Measurements from ENCODE around the gene OSTN. TPM values are rescaled to one million over a fixed set of nuclear protein-coding genes. Genes with fewer than 3 reads are reported as not detected.

OSTN gene
- total RNA-seq, 2 experiments from 2014 or later, result not detected

GRCh38 chr3:191255156-191255555, 56.1 kb downstream of the OSTN start:
- CTCF ChIA-PET, result no interaction called here
- no peaks in the 10 kb centered on the region for H3K27me3 Mint-ChIP-seq
- no peaks in the 10 kb centered on the region for H3K9me3 ChIP-seq (ENCODE audit: control insufficient read depth in 1 of 2, insufficient read depth in 1 of 2, low read length in 2 of 2)
- H3K36me3 Mint-ChIP-seq (ENCODE audit: low read depth), result no peaks in the 10 kb centered on the region
- ATAC-seq (ENCODE audit: poor library complexity) (no peak), DNase-seq (no peak)
- no peaks in the 10 kb centered on the region for H3K4me1 Mint-ChIP-seq (ENCODE audit: low read depth)
- no peak overlapping the region for H3K4me3 ChIP-seq (ENCODE audit: low read length)
- H3K27ac Mint-ChIP-seq, result no peak overlapping the region
- H3K9me3 Mint-ChIP-seq, result no peaks in the 10 kb centered on the region
- no peaks in the 10 kb centered on the region for H3K36me3 ChIP-seq (ENCODE audit: insufficient read depth, low read length)
- no peak overlapping the region for H3K4me3 Mint-ChIP-seq
- intact Hi-C loops (cut with DNase I, micrococcal nuclease), result no loop called here
- H3K27ac ChIP-seq (ENCODE audit: low read depth in 1 of 2, low read length in 2 of 2), result no peak overlapping the region
- POLR2A ChIA-PET, result no interaction called here
- no peaks in the 10 kb centered on the region for H3K27me3 ChIP-seq (ENCODE audit: control insufficient read depth in 1 of 2, insufficient read depth in 2 of 2, low read length in 2 of 2)
- no peaks in the 10 kb centered on the region for H3K4me1 ChIP-seq (ENCODE audit: insufficient read depth, low read length)
- TF ChIP-seq CTCF (IDR thresholded peaks at IDR 0.05), result no peak

GRCh38 chr3:191256405-191256804, 57.4 kb downstream of the OSTN start:
- POLR2A ChIA-PET, result no interaction called here
- peaks cover 7% of the 10 kb centered on the region for H3K27me3 Mint-ChIP-seq
- DNase-seq (no peak), ATAC-seq (ENCODE audit: poor library complexity) (no peak)
- no peaks in the 10 kb centered on the region for H3K9me3 Mint-ChIP-seq
- no peak overlapping the region for H3K4me3 ChIP-seq (ENCODE audit: low read length)
- H3K4me3 Mint-ChIP-seq, result no peak overlapping the region
- no peak overlapping the region for H3K27ac ChIP-seq (ENCODE audit: low read depth in 1 of 2, low read length in 2 of 2)
- H3K4me1 ChIP-seq (ENCODE audit: insufficient read depth, low read length), result no peaks in the 10 kb centered on the region
- H3K9me3 ChIP-seq (ENCODE audit: control insufficient read depth in 1 of 2, insufficient read depth in 1 of 2, low read length in 2 of 2), result no peaks in the 10 kb centered on the region
- H3K36me3 ChIP-seq (ENCODE audit: insufficient read depth, low read length), result no peaks in the 10 kb centered on the region
- no peak for TF ChIP-seq CTCF (IDR thresholded peaks at IDR 0.05)
- intact Hi-C loops (cut with DNase I, micrococcal nuclease), result no loop called here
- CTCF ChIA-PET, result no interaction called here
- H3K4me1 Mint-ChIP-seq (ENCODE audit: low read depth), result no peaks in the 10 kb centered on the region
- H3K27ac Mint-ChIP-seq, result no peak overlapping the region
- H3K27me3 ChIP-seq (ENCODE audit: control insufficient read depth in 1 of 2, insufficient read depth in 2 of 2, low read length in 2 of 2), result no peaks in the 10 kb centered on the region
- no peaks in the 10 kb centered on the region for H3K36me3 Mint-ChIP-seq (ENCODE audit: low read depth)

- no peak for TF ChIP-seq CTCF (IDR thresholded peaks at IDR 0.05)
- Histone ChIP-seq H3K27ac (ENCODE audit: low read depth in 1 of 2, low read length in 2 of 2) (no peak overlapping the region), H3K4me1 (ENCODE audit: insufficient read depth, low read length) (no peaks in the 10 kb centered on the region), H3K4me3 (ENCODE audit: low read length) (no peak overlapping the region), H3K36me3 (ENCODE audit: insufficient read depth, low read length) (no peaks in the 10 kb centered on the region), H3K9me3 (ENCODE audit: control insufficient read depth in 1 of 2, insufficient read depth in 1 of 2, low read length in 2 of 2) (peaks cover 0 to 4% of the 10 kb centered on the region in 2 experiments), H3K27me3 (ENCODE audit: control insufficient read depth in 1 of 2, insufficient read depth in 2 of 2, low read length in 2 of 2) (no peaks in the 10 kb centered on the region)
- DNase-seq (no peak), ATAC-seq (ENCODE audit: poor library complexity) (no peak)
- Mint-ChIP-seq H3K4me3 (no peak overlapping the region), H3K36me3 (ENCODE audit: low read depth) (no peaks in the 10 kb centered on the region), H3K27me3 (peaks cover 7% of the 10 kb centered on the region), H3K9me3 (no peaks in the 10 kb centered on the region), H3K4me1 (ENCODE audit: low read depth) (no peaks in the 10 kb centered on the region), H3K27ac (no peak overlapping the region)
- intact Hi-C loops (cut with DNase I, micrococcal nuclease), result no loop called here
- ChIA-PET CTCF (no interaction called here), POLR2A (no interaction called here)
These were observed 58.2 kb downstream of the OSTN start for GRCh38 chr3:191257286-191257685.
